Stimulated activated CD4-positive, alpha-beta T cell treated with anti-CD3 and anti-CD28 coated beads, Interleukin-12 subunit alpha, Interleukin-12 subunit beta, amount 100 ng/mL, for 4 hours (primary cell): ENCODE measurements around the gene SNX6.
"Not testable (repeated sequence)": the region's sequence is repeated elsewhere in the genome, so short reads cannot be mapped to it uniquely, and the experiment has no call there.

Experiments used
- DNase-seq: peaks from one replicate; pipeline ENCODE4 v3.0.0-alpha.2; 2020

SNX6 gene

DNA sequence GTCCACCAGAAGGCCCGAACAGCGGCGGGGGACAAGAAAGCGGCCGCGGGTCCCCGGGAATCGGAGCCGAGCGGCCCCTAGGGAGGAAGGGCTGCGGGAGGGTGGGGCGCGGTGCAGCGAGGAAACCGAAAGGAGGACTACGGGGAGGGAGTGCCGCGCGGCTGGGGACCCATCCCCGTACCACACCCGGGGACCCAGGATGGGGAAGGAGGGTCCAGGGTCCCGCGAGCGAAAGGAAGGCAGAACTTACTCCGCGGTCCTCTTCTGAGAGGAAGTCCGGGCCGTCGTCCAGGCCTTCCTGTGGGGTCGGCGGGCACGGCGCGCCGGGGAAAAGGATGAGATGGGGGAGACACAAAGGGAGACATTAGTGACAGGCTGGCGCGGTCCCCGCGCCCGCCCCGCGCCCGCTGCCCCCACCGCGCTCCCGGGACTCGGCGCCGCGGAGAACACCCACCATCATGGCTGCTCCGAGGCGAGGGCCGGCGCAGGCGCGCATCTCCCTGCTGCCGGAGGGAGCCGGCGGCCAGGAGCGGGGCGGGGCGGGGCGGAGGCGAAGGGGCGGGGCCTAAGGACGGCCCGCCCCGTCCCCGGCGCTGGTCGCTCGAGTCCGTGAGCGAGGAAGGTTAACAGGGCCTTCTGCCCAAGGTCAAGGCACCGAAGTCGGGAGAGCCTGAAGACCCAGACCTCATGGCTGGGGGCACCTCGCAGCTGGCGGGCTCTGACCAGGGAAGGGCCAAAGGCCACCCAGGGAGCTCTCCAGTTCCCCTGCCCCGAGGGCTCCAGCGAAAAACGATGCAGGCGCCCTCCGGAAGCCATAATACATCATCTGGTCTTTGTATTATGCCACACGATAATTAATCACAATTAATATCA, at the start of gene SNX6:
SNX6 (minus strand) TSS at position 492 of the 873 bp plus-strand sequence; CDS start at position 460, 32 bp downstream.
- DNase-seq: peak; percentile 76

- no peak for DNase-seq
Measured at GRCh38 chr14:34678735-34679134, 48.8 kb upstream of the SNX6 start.

GRCh38 chr14:34678306-34678705, 48.4 kb upstream of the SNX6 start:
- DNase-seq: no peak

DNA sequence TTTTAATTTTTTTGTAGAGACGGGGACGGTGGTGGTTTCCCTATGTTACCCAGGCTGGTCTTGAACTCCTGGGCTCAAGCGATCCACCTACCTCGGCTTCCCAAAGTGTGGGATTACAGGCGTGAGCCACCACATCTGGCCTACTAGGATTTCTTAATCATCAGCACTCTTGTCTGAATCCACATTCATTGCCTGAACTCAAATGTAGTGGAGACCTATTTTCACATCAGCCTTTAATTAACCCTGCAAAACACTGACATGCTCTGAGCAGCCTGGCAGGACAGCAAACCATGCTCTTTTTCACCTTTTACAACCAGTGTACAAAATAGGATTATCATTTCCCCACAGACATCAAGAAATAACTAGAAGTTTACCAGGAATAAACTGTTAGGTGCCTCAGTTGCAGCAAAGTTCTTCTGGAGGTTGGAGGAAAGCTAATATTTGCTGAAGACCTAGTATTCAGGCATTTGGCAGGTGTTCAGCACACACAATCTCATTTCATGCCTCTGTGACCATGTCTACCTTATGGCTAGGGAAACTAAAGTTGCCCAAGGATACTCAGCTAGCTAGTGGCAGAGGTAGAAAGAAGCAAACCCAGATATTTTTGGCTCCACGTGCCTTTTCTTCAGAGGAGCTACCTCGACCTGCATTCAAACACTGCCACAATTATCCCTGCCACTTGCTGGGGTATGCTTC, 46.7 kb upstream of the SNX6 start:
- no peak for DNase-seq

DNA sequence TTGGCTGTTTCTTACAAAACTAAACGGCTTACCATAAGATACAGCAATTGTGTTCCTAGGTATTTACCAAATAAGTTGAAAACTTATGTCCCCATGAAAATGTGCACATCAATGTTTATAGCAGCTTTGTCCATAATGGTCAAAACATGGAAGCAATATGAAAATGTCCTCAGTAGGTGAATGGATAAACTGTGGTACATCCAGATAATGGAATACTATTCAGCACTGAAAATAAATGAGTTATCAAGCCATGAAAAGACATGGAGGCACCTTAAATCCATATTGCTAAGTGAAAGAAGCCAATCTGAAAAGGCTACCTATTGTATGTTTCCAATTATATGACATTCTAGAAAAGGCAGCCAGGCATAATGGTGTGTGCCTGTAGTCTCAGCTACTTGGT, 43.8 kb upstream of the SNX6 start:
- DNase-seq: no peak

DNA sequence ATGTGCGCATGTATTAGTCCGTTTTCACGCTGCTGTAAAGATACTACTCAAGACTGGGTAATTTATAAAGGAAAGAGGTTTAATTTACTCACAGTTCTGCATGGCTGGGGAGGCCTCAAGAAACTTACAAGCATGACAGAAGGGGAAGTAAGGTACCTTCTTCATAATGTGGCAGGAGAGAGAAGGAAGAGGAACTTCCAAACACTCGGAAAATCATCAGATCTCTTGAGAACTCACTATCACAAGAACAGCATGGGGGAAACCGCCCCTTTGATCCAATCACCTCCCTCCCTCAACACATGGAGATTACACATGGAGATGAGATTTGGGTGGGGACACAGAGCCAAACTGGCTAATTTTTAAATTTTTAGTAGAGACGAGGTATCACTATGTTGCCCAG, 41.8 kb upstream of the SNX6 start:
- no peak for DNase-seq

- DNase-seq: no peak
Measured at GRCh38 chr14:34668111-34668510, 38.2 kb upstream of the SNX6 start.

- DNase-seq: no peak
Measured at GRCh38 chr14:34667007-34667406, 37.1 kb upstream of the SNX6 start.

GRCh38 chr14:34665785-34666435, 36.0 kb upstream of the SNX6 start:
- no peak for DNase-seq

- DNase-seq: no peak
Measured at GRCh38 chr14:34662561-34663088, 32.7 kb upstream of the SNX6 start.

- DNase-seq: no peak
Measured at GRCh38 chr14:34660796-34661195, 30.8 kb upstream of the SNX6 start.

- no peak for DNase-seq
Measured at GRCh38 chr14:34655959-34656358, 26.0 kb upstream of the SNX6 start.

DNA sequence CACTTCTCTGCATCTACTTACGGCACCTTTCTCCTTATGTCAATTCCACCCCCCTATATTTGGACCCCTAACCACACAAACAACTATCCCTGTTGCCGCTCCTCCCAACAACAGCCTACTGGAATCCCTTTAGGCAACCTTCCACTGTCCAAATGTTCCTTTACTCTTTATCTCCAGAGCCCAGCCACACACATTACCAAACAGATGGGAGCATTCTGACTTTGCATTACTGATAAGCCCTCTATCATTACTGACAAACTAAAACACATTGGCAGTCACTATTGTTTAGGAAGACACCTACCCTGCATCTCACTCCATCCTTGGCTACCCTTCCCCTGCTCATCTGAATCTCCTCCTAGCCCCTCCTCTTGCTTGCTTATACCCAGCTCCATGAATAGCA, 23.1 kb upstream of the SNX6 start:
- DNase-seq: not testable (repeated sequence)

- DNase-seq: not testable (repeated sequence)
Measured at GRCh38 chr14:34652348-34652747, 22.4 kb upstream of the SNX6 start.

DNA sequence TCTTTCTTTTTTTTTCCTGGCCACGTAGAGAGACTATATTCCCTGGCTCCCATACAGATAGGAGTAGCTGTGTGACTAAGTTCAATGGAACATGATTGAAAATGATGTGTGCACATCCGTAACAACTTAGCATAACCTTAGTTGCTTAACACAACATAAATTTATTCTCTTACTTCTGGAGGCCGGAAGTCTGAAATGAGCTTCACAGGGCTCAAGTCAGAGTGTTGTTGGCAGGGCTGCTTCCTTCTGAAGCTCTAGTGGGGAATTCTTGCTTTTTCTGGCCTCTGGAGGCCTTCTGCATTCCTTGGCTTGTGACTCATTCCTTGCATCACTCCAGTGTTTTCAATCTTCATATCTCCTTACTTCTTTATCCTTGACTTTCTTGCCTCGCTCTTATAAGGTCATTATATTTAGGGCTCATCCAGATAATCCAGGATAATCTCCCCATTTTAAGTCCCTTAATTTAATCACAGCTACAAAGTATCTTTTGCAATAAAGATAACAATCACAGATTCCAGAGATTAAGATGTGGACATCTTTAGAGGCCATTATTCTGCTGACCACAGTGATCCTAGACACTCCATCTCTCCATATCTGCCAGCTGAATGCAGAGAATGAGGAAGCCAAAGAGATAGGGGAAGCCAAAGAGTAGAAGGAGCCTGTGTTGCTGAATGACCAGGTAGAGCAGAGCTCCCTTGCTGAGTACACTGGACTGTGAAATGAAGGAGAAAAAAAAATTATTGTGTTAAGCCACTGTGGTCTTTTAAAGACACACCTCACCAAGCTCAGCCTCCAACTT, 21.0 kb upstream of the SNX6 start:
- no peak for DNase-seq

GRCh38 chr14:34650006-34650405, 20.1 kb upstream of the SNX6 start:
- DNase-seq: not testable (repeated sequence)

- no peak for DNase-seq
Measured at GRCh38 chr14:34649344-34649743, 19.4 kb upstream of the SNX6 start.

DNA sequence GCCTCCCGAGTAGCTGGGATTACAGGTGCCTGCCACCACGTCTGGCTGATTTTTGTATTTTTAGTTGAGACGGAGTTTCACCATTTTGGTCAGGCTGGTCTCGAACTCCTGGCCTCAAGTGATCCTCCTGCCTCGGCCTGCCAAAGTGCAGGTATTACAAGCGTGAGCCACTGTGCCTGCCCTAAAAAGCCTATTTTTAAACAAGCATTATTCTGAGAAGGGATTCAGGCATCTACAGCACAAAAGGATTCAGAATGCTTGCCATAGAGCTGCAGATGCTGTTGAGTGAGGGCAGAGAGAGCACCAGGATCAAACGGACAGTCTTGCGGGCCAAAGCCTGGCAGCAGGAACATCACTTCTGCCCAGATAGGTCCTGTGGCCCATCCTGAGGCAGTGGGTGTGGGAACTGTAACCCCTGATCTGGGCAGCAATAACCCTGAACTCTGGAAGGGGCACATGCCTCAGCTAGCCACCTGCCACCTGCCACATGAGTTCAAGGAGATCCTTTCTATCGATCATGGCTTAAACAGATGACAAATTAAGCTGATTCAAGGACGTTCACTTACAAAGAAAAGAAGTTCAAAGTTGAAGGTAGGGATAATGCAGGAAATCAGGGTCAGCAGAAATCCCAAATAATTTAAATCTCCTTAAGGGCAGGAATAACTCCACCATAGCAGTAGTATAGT, 16.8 kb upstream of the SNX6 start:
- DNase-seq: no peak

- no peak for DNase-seq
Measured at GRCh38 chr14:34643361-34643760, 13.4 kb upstream of the SNX6 start.

GRCh38 chr14:34642595-34642994, 12.6 kb upstream of the SNX6 start:
- DNase-seq: no peak

DNA sequence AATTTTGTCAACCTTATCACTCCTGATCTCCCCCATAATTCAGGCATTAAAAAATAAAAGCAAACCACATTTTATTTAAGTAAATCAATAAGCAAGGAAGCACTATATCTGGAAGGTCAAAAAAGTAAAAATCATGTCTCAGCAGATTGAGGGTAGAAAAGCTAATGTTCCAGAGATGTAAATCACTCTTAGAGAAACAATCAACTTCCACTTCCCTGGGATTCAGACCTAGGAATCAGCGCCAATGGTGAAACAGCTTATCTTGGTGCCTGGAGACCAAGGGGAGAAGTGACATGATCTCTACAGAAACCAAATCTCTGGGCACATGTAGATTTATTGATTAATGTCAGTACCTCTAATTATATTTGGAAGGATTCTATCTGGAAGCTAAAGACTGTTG, 10.9 kb upstream of the SNX6 start:
- no peak for DNase-seq

DNA sequence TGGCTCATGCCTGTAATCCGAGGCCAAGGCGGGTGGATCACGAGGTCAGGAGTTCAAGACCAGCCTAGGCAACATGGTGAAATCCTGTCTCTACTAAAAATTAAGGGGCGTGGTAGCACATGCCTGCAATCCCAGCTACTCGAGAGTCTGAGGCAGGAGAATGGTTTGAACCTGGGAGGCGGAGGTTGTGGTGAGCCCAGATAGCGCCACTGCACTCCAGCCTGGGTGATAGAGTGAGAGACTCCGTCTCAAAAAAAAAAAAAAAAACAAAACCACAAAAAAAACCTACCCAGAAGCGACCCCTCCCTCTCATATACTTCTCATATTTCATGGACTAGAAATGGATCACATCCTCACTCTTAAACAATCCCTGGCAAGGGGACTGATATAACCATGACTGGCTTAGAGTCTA, 4.4 kb upstream of the SNX6 start:
- DNase-seq: not testable (repeated sequence)
